BLaER1 treated with 17β-estradiol and CSF1 and Interleukin-3, amounts not matched to agents 10 nM and 100 nM (cell line): ENCODE results near the gene BAG3.

Experiments
- H3K27ac ChIP-seq, 11 experiments: shearing (Covaris generic); formaldehyde crosslinking; 2 replicates each; pipeline ENCODE4 v1.8.1; 2022
- H3K27me3 ChIP-seq, 11 experiments: shearing (Covaris generic); formaldehyde crosslinking; 2 replicates each; pipeline ENCODE4 v1.8.1; 2022
- H3K36me3 ChIP-seq, 11 experiments: shearing (Covaris generic); formaldehyde crosslinking; 2 replicates each; pipeline ENCODE4 v1.8.1; 2022
- H3K4me1 ChIP-seq, 10 experiments: shearing (Covaris generic); formaldehyde crosslinking; 2 replicates each; pipeline ENCODE4 v1.8.1; 2022
- H3K4me2 ChIP-seq, 11 experiments: shearing (Covaris generic); formaldehyde crosslinking; 2 replicates each; pipeline ENCODE4 v1.8.1; 2022
- H3K4me3 ChIP-seq, 10 experiments: shearing (Covaris generic); formaldehyde crosslinking; 2 replicates each; pipeline ENCODE4 v1.8.1; 2022
- H3K9ac ChIP-seq, 11 experiments: shearing (Covaris generic); formaldehyde crosslinking; 2 replicates each; pipeline ENCODE4 v1.8.1; 2022
- H3K9me3 ChIP-seq, 11 experiments: shearing (Covaris generic); formaldehyde crosslinking; replicated peaks in 1 of 11; 2 replicates each; pipeline ENCODE4 v1.8.1; 2022
- H4K20me1 ChIP-seq, 11 experiments: shearing (Covaris generic); formaldehyde crosslinking; 2 replicates each; pipeline ENCODE4 v1.8.1; 2022
- Cebpa-rat ChIP-seq, 11 experiments: shearing (Covaris generic); IDR thresholded peaks; 2 replicates each; pipeline ENCODE4 v1.8.1; 2022

BAG3 gene

GRCh38 chr10:119673271-119673670 lies 22.1 kb downstream of the BAG3 start:
- H3K36me3 ChIP-seq = peaks cover 80 to 92% (median 88%) of the 10 kb centered on the region in 11 experiments
- no peaks in the 10 kb centered on the region for H3K27me3 ChIP-seq
- no peak overlapping the region for H3K9ac ChIP-seq
- TF ChIP-seq Cebpa-rat (IDR thresholded peaks at IDR 0.05) = no peak
- H3K4me3 ChIP-seq = no peak overlapping the region
- peaks cover 0 to 59% (median 23%) of the 10 kb centered on the region in 11 experiments; a peak in 17 of 22 replicates for H4K20me1 ChIP-seq
- peaks cover 13 to 29% (median 23%) of the 10 kb centered on the region in 10 experiments for H3K4me1 ChIP-seq
- H3K4me2 ChIP-seq = no peak overlapping the region
- no peak overlapping the region for H3K27ac ChIP-seq
- H3K9me3 ChIP-seq = peaks cover 0 to 4% (median 0%) of the 10 kb centered on the region in 11 experiments; a peak in 1 of 22 replicates

GRCh38 chr10:119675483-119676170 lies 24.4 kb downstream of the BAG3 start:
- H3K4me2 ChIP-seq = peak overlapping the region in 2 of 11 experiments; percentile 11 to 18; a peak in 1 of 22 replicates
- no peak for TF ChIP-seq Cebpa-rat (IDR thresholded peaks at IDR 0.05)
- H3K36me3 ChIP-seq = peaks cover 72 to 80% (median 77%) of the 10 kb centered on the region in 11 experiments
- H4K20me1 ChIP-seq = peaks cover 0 to 35% (median 0%) of the 10 kb centered on the region in 11 experiments; a peak in 8 of 22 replicates
- peaks cover 0 to 37% (median 22%) of the 10 kb centered on the region in 10 experiments; a peak in 19 of 20 replicates for H3K4me1 ChIP-seq
- no peak overlapping the region for H3K4me3 ChIP-seq
- no peak overlapping the region for H3K9ac ChIP-seq
- peaks cover 0 to 4% (median 0%) of the 10 kb centered on the region in 11 experiments; a peak in 1 of 22 replicates for H3K9me3 ChIP-seq
- no peaks in the 10 kb centered on the region for H3K27me3 ChIP-seq
- peak overlapping the region in 1 of 11 experiments; percentile 13; a peak in 1 of 22 replicates for H3K27ac ChIP-seq

- Histone ChIP-seq H3K36me3 (peaks cover 57 to 65% (median 62%) of the 10 kb centered on the region in 11 experiments), H3K4me2 (no peak overlapping the region), H3K27me3 (no peaks in the 10 kb centered on the region), H4K20me1 (peaks cover 0 to 26% (median 0%) of the 10 kb centered on the region in 11 experiments; a peak in 8 of 22 replicates), H3K27ac (no peak overlapping the region), H3K9me3 (peaks cover 0 to 4% (median 0%) of the 10 kb centered on the region in 11 experiments; a peak in 1 of 22 replicates), H3K4me1 (peaks cover 3 to 52% (median 37%) of the 10 kb centered on the region in 10 experiments; a peak in 19 of 20 replicates), H3K9ac (no peak overlapping the region), H3K4me3 (no peak overlapping the region)
- TF ChIP-seq Cebpa-rat (IDR thresholded peaks at IDR 0.05) = no peak
Measured at GRCh38 chr10:119677126-119677525, 25.9 kb downstream of the BAG3 start.

- TF ChIP-seq Cebpa-rat (IDR thresholded peaks at IDR 0.05) = no peak
- Histone ChIP-seq H3K9ac (no peak overlapping the region), H3K4me2 (peak overlapping the region in 1 of 11 experiments; percentile 68; a peak in 1 of 22 replicates), H3K4me3 (no peak overlapping the region), H3K9me3 (peaks cover 0 to 4% (median 0%) of the 10 kb centered on the region in 11 experiments; a peak in 1 of 22 replicates), H3K4me1 (peaks cover 3 to 62% (median 46%) of the 10 kb centered on the region in 10 experiments; a peak in 19 of 20 replicates), H3K36me3 (peaks cover 47 to 55% (median 52%) of the 10 kb centered on the region in 11 experiments), H4K20me1 (peaks cover 0 to 16% (median 0%) of the 10 kb centered on the region in 11 experiments; a peak in 4 of 22 replicates), H3K27ac (no peak overlapping the region), H3K27me3 (no peaks in the 10 kb centered on the region)
Measured at GRCh38 chr10:119677904-119678755, 26.9 kb downstream of the BAG3 start.

GRCh38 chr10:119679480-119679829 lies 28.3 kb downstream of the BAG3 start:
- Histone ChIP-seq H3K4me1 (peaks cover 3 to 71% (median 47%) of the 10 kb centered on the region in 10 experiments; a peak in 19 of 20 replicates), H3K27me3 (no peaks in the 10 kb centered on the region), H3K9me3 (peaks cover 0 to 4% (median 0%) of the 10 kb centered on the region in 11 experiments; a peak in 1 of 22 replicates), H3K36me3 (peaks cover 34 to 42% (median 39%) of the 10 kb centered on the region in 11 experiments), H3K4me2 (peak overlapping the region in 8 of 11 experiments; percentile 51 to 79 (median 71); a peak in 16 of 22 replicates), H4K20me1 (peaks cover 0 to 12% (median 0%) of the 10 kb centered on the region in 11 experiments; a peak in 3 of 22 replicates), H3K9ac (no peak overlapping the region), H3K27ac (no peak overlapping the region), H3K4me3 (no peak overlapping the region)
- no peak for TF ChIP-seq Cebpa-rat (IDR thresholded peaks at IDR 0.05)

GRCh38 chr10:119680050-119680449 lies 28.9 kb downstream of the BAG3 start:
- no peak for TF ChIP-seq Cebpa-rat (IDR thresholded peaks at IDR 0.05)
- Histone ChIP-seq H3K36me3 (peaks cover 28 to 36% (median 33%) of the 10 kb centered on the region in 11 experiments), H3K9me3 (peaks cover 0 to 4% (median 0%) of the 10 kb centered on the region in 11 experiments; a peak in 1 of 22 replicates), H3K4me1 (peaks cover 3 to 65% (median 45%) of the 10 kb centered on the region in 10 experiments; a peak in 19 of 20 replicates), H3K27me3 (no peaks in the 10 kb centered on the region), H3K4me2 (peak overlapping the region in 9 of 11 experiments; percentile 3 to 79 (median 69); a peak in 17 of 22 replicates), H3K4me3 (no peak overlapping the region), H3K9ac (no peak overlapping the region; a peak in 1 of 22 replicates), H4K20me1 (peaks cover 0 to 12% (median 0%) of the 10 kb centered on the region in 11 experiments; a peak in 3 of 22 replicates), H3K27ac (peak overlapping the region in 2 of 11 experiments; percentile 29 to 40; a peak in 2 of 22 replicates)

GRCh38 chr10:119680650-119681081 lies 29.5 kb downstream of the BAG3 start:
- Histone ChIP-seq H3K36me3 (peaks cover 23 to 31% (median 29%) of the 10 kb centered on the region in 11 experiments), H3K27ac (peak overlapping the region in 4 of 11 experiments; percentile 40 to 67 (median 50); a peak in 2 of 22 replicates), H3K4me3 (no peak overlapping the region), H3K9ac (no peak overlapping the region; a peak in 1 of 22 replicates), H4K20me1 (peaks cover 0 to 12% (median 0%) of the 10 kb centered on the region in 11 experiments; a peak in 3 of 22 replicates), H3K27me3 (no peaks in the 10 kb centered on the region), H3K4me2 (peak overlapping the region in 8 of 11 experiments; percentile 48 to 79 (median 71); a peak in 15 of 22 replicates), H3K4me1 (peaks cover 3 to 61% (median 45%) of the 10 kb centered on the region in 10 experiments; a peak in 19 of 20 replicates), H3K9me3 (no peaks in the 10 kb centered on the region)
- TF ChIP-seq Cebpa-rat (IDR thresholded peaks at IDR 0.05) = no peak
